Astrocyte of the hippocampus (primary cell): ENCODE results near the gene C16orf87.
"Not testable (repeated sequence)": the region's sequence is repeated elsewhere in the genome, so short reads cannot be mapped to it uniquely, and the experiment has no call there.

Experiments used
- DNase-seq: peaks from one replicate; pipeline ENCODE4 v3.0.0; 2011; ENCODE audit warnings: low read depth, low spot score

C16orf87 gene

GRCh38 chr16:46830902-46831647 lies at the start of gene C16orf87:
C16orf87 (minus strand) TSS chr16:46831180; CDS start chr16:46831149, 31 bp downstream.
- peak; percentile 98 for DNase-seq

GRCh38 chr16:46875243-46875642 lies 44.3 kb upstream of the C16orf87 start:
- DNase-seq, result no peak

GRCh38 chr16:46873201-46873600 lies 42.2 kb upstream of the C16orf87 start:
- no peak for DNase-seq

GRCh38 chr16:46871597-46871996 lies 40.6 kb upstream of the C16orf87 start:
- DNase-seq, result no peak

GRCh38 chr16:46868891-46869290 lies 37.9 kb upstream of the C16orf87 start:
- not testable (repeated sequence) for DNase-seq

- DNase-seq, result not testable (repeated sequence)
These were observed 36.5 kb upstream of the C16orf87 start for GRCh38 chr16:46867486-46867885.

GRCh38 chr16:46866286-46866685 lies 35.3 kb upstream of the C16orf87 start:
- DNase-seq, result no peak

GRCh38 chr16:46862555-46863447 lies 31.8 kb upstream of the C16orf87 start:
- DNase-seq, result no peak

GRCh38 chr16:46859719-46860152 lies 28.8 kb upstream of the C16orf87 start:
- DNase-seq, result peak; percentile 71

- DNase-seq, result no peak
These were observed 27.2 kb upstream of the C16orf87 start for GRCh38 chr16:46858151-46858550.

GRCh38 chr16:46857368-46857945 lies 26.5 kb upstream of the C16orf87 start:
- DNase-seq, result peak; percentile 71

- DNase-seq, result no peak
These were observed 24.4 kb upstream of the C16orf87 start for GRCh38 chr16:46855389-46855788.

GRCh38 chr16:46854846-46855245 lies 23.9 kb upstream of the C16orf87 start:
- no peak for DNase-seq

- peak; percentile 87 for DNase-seq
These were observed 22.9 kb upstream of the C16orf87 start for GRCh38 chr16:46853713-46854443.

GRCh38 chr16:46852130-46852529 lies 21.1 kb upstream of the C16orf87 start:
- no peak for DNase-seq

- DNase-seq, result no peak
These were observed 19.9 kb upstream of the C16orf87 start for GRCh38 chr16:46850619-46851555.

- no peak for DNase-seq
These were observed 18.1 kb upstream of the C16orf87 start for GRCh38 chr16:46848768-46849764.

- no peak for DNase-seq
These were observed 15.0 kb upstream of the C16orf87 start for GRCh38 chr16:46845952-46846351.

- DNase-seq, result peak; percentile 56
These were observed 13.8 kb upstream of the C16orf87 start for GRCh38 chr16:46844771-46845170.
